Breast epithelium (tissue), 4 donors: Measurements from ENCODE around the gene PPP2R2B. TPM values are rescaled to one million over a fixed set of nuclear protein-coding genes. Genes with fewer than 3 reads are reported as not detected.

ENCODE experiments used
- DNase-seq, 2 donors: peaks; one replicate each; pipeline ENCODE4 v3.0.0-alpha.2; 2019; ENCODE audit warnings: low spot score in 2 of 2
- H3K27ac ChIP-seq, 2 donors: fragments of 200-600 bp; sonication (generic) in 1 of 2; one replicate each; pipeline ENCODE4 v1.5.1; 2016 to 2019; ENCODE audit warnings: mild to moderate bottlenecking in 1 of 2
- H3K27me3 ChIP-seq, 2 donors: fragments of 200-600 bp; sonication (generic) in 1 of 2; one replicate each; pipeline versions ENCODE4 v1.5.1 to v1.6.0; 2017 to 2019; ENCODE audit warnings: control low read depth in 1 of 2, mild to moderate bottlenecking in 1 of 2
- H3K36me3 ChIP-seq: fragments of 200-600 bp; one replicate; pipeline ENCODE4 v1.5.1; 2019
- H3K4me1 ChIP-seq, 2 donors: fragments of 200-600 bp; sonication (generic); one replicate each; pipeline ENCODE4 v1.5.1; 2016 to 2019; ENCODE audit warnings: control low read depth in 1 of 2
- H3K4me3 ChIP-seq, 3 donors: fragments of 200-600 bp; sonication (generic); 1 replicate in 2 of 3; 2 replicates in 1 of 3; pipeline ENCODE4 v1.5.1; 2016 to 2019; ENCODE audit warnings: mild to moderate bottlenecking in 3 of 3, moderate library complexity in 2 of 3
- H3K9me3 ChIP-seq, 2 donors: fragments of 200-600 bp; sonication (generic) in 1 of 2; one replicate each; pipeline ENCODE4 v1.5.1; 2016 to 2019; ENCODE audit warnings: control low read depth in 1 of 2
- POLR2A ChIP-seq: fragments of 450-650 bp; IDR thresholded peaks from one replicate; pipeline ENCODE4 v1.6.1; 2016; ENCODE audit warnings: antibody characterized with exemption, mild to moderate bottlenecking, moderate library complexity
- POLR2AphosphoS5 ChIP-seq, 3 donors: sonication (generic); formaldehyde crosslinking; IDR thresholded peaks; one replicate each; pipeline ENCODE4 v1.6.1; 2017; ENCODE audit warnings: antibody characterized with exemption in 3 of 3
- intact Hi-C: fragments of 100-400 bp; cut with DNase I; formaldehyde crosslinking; loops from one replicate; pipeline ENCODE4 v1.15.1; 2023; ENCODE audit warnings: low total_unique reads
- total RNA-seq, 3 donors: library from RNA; depleted of rRNA; stranded (reverse); fragments of >200 nt; gene quantifications; one replicate each; pipeline ENCODE4 v1.1.0, GENCODE V29; 2016
- TF ChIP-seq, protein P1 (sequence below), 3 donors: fragments of 450-650 bp; IDR thresholded peaks; one replicate each; pipeline ENCODE4 v1.5.1; 2016 to 2017; ENCODE audit warnings: antibody characterized with exemption in 3 of 3, mild to moderate bottlenecking in 3 of 3, moderate library complexity in 3 of 3

PPP2R2B gene
- total RNA-seq, 3 donors from 2014 or later, result 0.33 to 1.8 (median 1.6) TPM

DNA sequence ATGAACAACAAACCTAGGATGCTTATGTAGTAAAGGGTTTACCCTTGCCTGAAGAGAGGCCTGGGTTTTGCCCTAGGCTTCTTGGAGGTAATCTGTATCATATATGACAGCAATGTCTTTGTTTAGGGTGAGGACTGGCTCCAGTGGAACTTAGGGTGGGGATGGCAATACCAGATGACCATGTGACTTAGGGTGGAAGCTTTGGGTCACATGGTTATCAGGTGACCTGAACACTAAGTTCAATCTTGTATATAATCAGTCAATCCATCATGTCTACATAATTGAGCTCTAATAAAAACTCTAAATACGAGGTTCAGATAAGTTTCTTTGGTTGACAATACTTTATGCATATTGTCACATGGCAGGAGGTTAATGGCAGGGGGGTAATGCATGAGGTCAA is 10.6 kb upstream of the PPP2R2B start:
- Histone ChIP-seq H3K27ac (no peak overlapping the region), H3K36me3 (no peaks in the 10 kb centered on the region), H3K4me1 (no peaks in the 10 kb centered on the region), H3K9me3 (no peaks in the 10 kb centered on the region), H3K27me3 (no peaks in the 10 kb centered on the region), H3K4me3 (no peak overlapping the region)
- DNase-seq, result no peak
- intact Hi-C loops, result no loop called here
- no peak for TF ChIP-seq POLR2A
- TF ChIP-seq, protein P1, sequence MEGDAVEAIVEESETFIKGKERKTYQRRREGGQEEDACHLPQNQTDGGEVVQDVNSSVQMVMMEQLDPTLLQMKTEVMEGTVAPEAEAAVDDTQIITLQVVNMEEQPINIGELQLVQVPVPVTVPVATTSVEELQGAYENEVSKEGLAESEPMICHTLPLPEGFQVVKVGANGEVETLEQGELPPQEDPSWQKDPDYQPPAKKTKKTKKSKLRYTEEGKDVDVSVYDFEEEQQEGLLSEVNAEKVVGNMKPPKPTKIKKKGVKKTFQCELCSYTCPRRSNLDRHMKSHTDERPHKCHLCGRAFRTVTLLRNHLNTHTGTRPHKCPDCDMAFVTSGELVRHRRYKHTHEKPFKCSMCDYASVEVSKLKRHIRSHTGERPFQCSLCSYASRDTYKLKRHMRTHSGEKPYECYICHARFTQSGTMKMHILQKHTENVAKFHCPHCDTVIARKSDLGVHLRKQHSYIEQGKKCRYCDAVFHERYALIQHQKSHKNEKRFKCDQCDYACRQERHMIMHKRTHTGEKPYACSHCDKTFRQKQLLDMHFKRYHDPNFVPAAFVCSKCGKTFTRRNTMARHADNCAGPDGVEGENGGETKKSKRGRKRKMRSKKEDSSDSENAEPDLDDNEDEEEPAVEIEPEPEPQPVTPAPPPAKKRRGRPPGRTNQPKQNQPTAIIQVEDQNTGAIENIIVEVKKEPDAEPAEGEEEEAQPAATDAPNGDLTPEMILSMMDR (IDR thresholded peaks at IDR 0.05), result no peak
- TF ChIP-seq POLR2AphosphoS5 (IDR thresholded peaks at IDR 0.05), result no peak

DNA sequence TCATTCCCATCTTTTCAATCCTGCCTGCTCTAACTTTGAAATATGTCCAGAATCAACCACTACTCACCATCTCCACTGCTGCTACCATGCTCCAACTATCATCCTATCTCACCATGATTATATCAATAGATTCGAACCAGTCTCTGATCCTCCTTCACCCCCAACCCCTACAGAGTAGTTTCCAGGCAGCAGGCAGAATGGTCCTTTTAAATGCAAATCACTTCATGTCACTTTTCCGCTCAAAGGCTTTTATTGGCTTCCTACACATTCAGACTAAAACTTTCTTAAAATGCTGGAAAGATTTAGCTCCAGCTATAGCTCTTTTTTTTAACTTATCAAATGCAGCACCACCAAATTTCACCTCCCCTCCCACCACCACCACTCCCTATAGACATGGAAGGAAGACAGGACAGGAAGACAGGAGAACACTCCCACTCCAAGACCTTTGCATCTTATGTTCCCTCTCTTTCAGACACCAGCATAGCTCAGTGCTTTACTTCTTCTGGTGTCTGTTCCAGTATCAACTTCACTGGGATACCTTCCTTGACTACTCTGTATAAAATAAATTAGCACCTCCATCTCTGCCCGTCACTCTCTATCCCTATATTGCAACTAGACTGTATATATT is 9.9 kb upstream of the PPP2R2B start:
- DNase-seq, result no peak
- intact Hi-C loops, result no loop called here
- H3K4me3 ChIP-seq, result no peak overlapping the region
- H3K36me3 ChIP-seq, result no peaks in the 10 kb centered on the region
- no peaks in the 10 kb centered on the region for H3K4me1 ChIP-seq
- H3K27ac ChIP-seq, result no peak overlapping the region
- no peaks in the 10 kb centered on the region for H3K9me3 ChIP-seq
- no peaks in the 10 kb centered on the region for H3K27me3 ChIP-seq
- TF ChIP-seq POLR2A (no peak), POLR2AphosphoS5 (IDR thresholded peaks at IDR 0.05) (no peak)
- TF ChIP-seq, protein P1 (IDR thresholded peaks at IDR 0.05), result no peak

DNA sequence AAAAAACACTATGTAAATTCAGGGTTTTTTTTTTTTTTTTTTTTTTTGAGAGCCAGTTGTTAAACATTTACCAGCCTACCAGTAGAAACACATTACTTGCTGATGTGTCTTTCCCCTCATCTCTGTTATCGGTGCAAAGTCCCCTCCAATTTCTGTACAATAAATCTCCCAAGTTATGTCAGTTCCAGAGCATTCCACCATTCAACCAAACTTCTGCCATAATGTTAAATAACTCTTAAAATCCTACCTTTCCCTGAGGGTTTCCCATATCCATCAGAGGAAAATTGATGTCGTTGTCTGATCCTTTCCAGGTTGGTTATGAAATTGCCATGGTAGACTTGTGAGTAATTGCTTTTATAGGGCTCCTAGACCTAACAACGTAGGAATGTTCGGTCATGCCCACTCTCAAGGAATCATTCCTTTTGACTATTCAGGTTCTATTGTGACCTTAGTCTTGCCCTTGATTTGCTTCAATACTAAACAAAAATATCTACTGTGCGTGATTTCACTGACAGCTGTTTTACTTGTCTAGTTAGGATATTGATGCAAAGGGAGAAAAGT is 5.6 kb upstream of the PPP2R2B start:
- Histone ChIP-seq H3K27me3 (peaks cover 0 to 1% of the 10 kb centered on the region in 2 donors), H3K27ac (no peak overlapping the region), H3K36me3 (no peaks in the 10 kb centered on the region), H3K4me3 (no peak overlapping the region), H3K4me1 (no peaks in the 10 kb centered on the region), H3K9me3 (no peaks in the 10 kb centered on the region)
- no peak for DNase-seq
- intact Hi-C loops, result no loop called here
- no peak for TF ChIP-seq POLR2A
- TF ChIP-seq, protein P1 (IDR thresholded peaks at IDR 0.05), result no peak
- no peak for TF ChIP-seq POLR2AphosphoS5 (IDR thresholded peaks at IDR 0.05)

DNA sequence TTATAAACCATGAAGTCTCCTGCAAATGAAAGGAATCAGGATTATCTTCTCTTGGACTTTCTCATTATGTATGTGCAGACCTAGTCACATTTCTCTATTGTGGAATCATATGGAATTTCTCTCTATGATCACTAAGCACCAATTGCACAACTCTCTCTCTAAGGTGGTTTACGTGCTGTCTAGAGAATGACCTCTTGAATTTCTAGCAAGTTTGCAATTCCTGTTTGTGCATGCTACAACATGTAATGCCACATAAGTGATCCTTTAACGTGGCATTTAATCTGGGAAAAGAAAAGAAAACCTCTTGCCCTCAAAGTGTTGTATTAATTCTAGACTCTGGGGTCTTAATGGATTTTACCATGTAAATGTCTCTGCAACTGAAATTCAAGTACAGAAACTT is 5.0 kb upstream of the PPP2R2B start:
- Histone ChIP-seq H3K4me3 (no peak overlapping the region), H3K27ac (no peak overlapping the region), H3K36me3 (no peaks in the 10 kb centered on the region), H3K27me3 (peaks cover 0 to 7% of the 10 kb centered on the region in 2 donors), H3K9me3 (no peaks in the 10 kb centered on the region), H3K4me1 (no peaks in the 10 kb centered on the region)
- DNase-seq, result no peak
- intact Hi-C loops, result no loop called here
- TF ChIP-seq POLR2A (no peak), POLR2AphosphoS5 (IDR thresholded peaks at IDR 0.05) (no peak)
- TF ChIP-seq, protein P1 (IDR thresholded peaks at IDR 0.05), result no peak

DNA sequence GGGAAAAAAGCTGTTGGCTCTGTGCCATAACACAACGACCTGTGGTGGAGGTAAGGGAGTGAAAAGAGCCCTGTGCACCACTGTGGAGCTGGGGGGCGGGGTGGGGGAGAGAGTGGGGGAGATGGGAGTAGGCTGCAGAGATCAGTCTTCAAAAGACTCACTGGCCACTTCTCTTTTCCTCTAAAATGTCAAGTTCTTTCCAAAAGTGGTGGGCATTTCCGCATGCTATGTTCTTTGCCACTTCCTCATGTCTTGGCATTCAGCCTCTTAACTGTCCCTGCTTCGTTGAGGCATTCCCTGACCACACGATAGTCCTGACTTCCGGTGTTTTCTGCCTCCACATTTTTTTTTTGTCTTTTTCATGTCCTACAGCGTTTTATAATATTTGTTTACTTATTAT is 2.4 kb upstream of the PPP2R2B start:
- TF ChIP-seq POLR2A, result no peak
- TF ChIP-seq POLR2AphosphoS5 (IDR thresholded peaks at IDR 0.05), result no peak
- TF ChIP-seq, protein P1 (IDR thresholded peaks at IDR 0.05), result no peak
- H3K27me3 ChIP-seq, result peaks cover 0 to 22% of the 10 kb centered on the region in 2 donors
- no peak overlapping the region for H3K27ac ChIP-seq
- no peaks in the 10 kb centered on the region for H3K4me1 ChIP-seq
- H3K9me3 ChIP-seq, result no peaks in the 10 kb centered on the region
- DNase-seq, result no peak
- no peaks in the 10 kb centered on the region for H3K36me3 ChIP-seq
- H3K4me3 ChIP-seq, result no peak overlapping the region
- intact Hi-C loops, result no loop called here
